HEK293 (cell line): ENCODE measurements around the gene AR.

ENCODE experiments used
- CTCF ChIA-PET: fragments of 350-600 bp; formaldehyde crosslinking; extraction: SDS; loops from one replicate; lab custom pipeline; 2021; ENCODE audit warnings: antibody characterized with exemption; lab: Yijun Ruan, JAX
- POLR2A ChIA-PET: fragments of 300-600 bp; formaldehyde crosslinking; extraction: SDS; loops from one replicate; lab custom pipeline; 2020; ENCODE audit warnings: antibody characterized with exemption, inconsistent platforms; lab: Yijun Ruan, JAX
- H3K27ac ChIP-seq: fragments of 200-500 bp; sonication (Bioruptor generic); 2 replicates; pipeline ENCODE4 v1.5.1; 2014; ENCODE audit warnings: low read depth, low read length, control low read depth, inconsistent platforms; ENCODE audit errors: extremely low read depth
- H3K36me3 ChIP-seq, 2 experiments: fragments of 200-500 bp in 1 of 2; sonication (Bioruptor generic) in 1 of 2; 1 replicate in 1 of 2; 2 replicates in 1 of 2; pipeline ENCODE4 v1.5.1; 2014 to 2017; ENCODE audit warnings: inconsistent platforms in 2 of 2, low read length in 2 of 2; ENCODE audit not compliant: control insufficient read depth in 2 of 2, insufficient read depth in 1 of 2
- H3K4me1 ChIP-seq: fragments of 200-500 bp; sonication (Bioruptor generic); 2 replicates; pipeline ENCODE4 v1.5.1; 2014; ENCODE audit warnings: mild to moderate bottlenecking, low read length, inconsistent platforms; ENCODE audit not compliant: control insufficient read depth, insufficient read depth
- H3K4me3 ChIP-seq: 2 replicates; pipeline ENCODE4 v1.5.1; 2011; ENCODE audit warnings: low read depth, mild to moderate bottlenecking, control low read depth, low read length, moderate library complexity
- H3K9me3 ChIP-seq: fragments of 200-500 bp; sonication (Bioruptor generic); 2 replicates; pipeline ENCODE4 v1.5.1; 2014; ENCODE audit warnings: low read depth, low read length, inconsistent platforms; ENCODE audit not compliant: control insufficient read depth, insufficient read depth
- HOXD13 ChIP-seq: sonication (generic); formaldehyde crosslinking; IDR thresholded peaks from 2 replicates; pipeline ENCODE4 v1.8.0; 2022; ENCODE audit warnings: missing genetic modification reagents, borderline replicate concordance
- INSM2 ChIP-seq: fragments of 450-650 bp; formaldehyde crosslinking; IDR thresholded peaks from 2 replicates; pipeline ENCODE4 v1.5.1; 2016; ENCODE audit warnings: missing biosample characterization, missing genetic modification characterization
- KLF16 ChIP-seq: fragments of 450-650 bp; formaldehyde crosslinking; IDR thresholded peaks from 2 replicates; pipeline ENCODE4 v1.5.1; 2017; ENCODE audit warnings: missing biosample characterization, missing genetic modification characterization
- KLF8 ChIP-seq: fragments of 450-650 bp; formaldehyde crosslinking; IDR thresholded peaks from 2 replicates; pipeline ENCODE4 v1.5.1; 2016; ENCODE audit warnings: missing biosample characterization, missing genetic modification characterization
- MZF1 ChIP-seq: fragments of 450-650 bp; formaldehyde crosslinking; IDR thresholded peaks from 2 replicates; pipeline ENCODE4 v1.5.1; 2017; ENCODE audit warnings: missing biosample characterization, missing genetic modification characterization, borderline replicate concordance
- REST ChIP-seq: fragments of 450-650 bp; formaldehyde crosslinking; IDR thresholded peaks from 2 replicates; pipeline ENCODE4 v1.5.1; 2016; ENCODE audit warnings: missing biosample characterization, missing genetic modification characterization
- ZBTB44 ChIP-seq: fragments of 450-650 bp; IDR thresholded peaks from 2 replicates; pipeline ENCODE4 v1.5.1; 2018; ENCODE audit warnings: missing biosample characterization, mild to moderate bottlenecking, missing genetic modification characterization
- ZEB2 ChIP-seq: fragments of 450-650 bp; formaldehyde crosslinking; IDR thresholded peaks from 2 replicates; pipeline ENCODE4 v1.5.1; 2016; ENCODE audit warnings: missing biosample characterization, missing genetic modification characterization
- ZFHX2 ChIP-seq: fragments of 450-650 bp; formaldehyde crosslinking; conservative IDR thresholded peaks from 2 replicates; pipeline ENCODE4 v1.5.1; 2016; ENCODE audit warnings: missing biosample characterization, missing genetic modification characterization
- ZFP69B ChIP-seq: fragments of 450-650 bp; formaldehyde crosslinking; IDR thresholded peaks from 2 replicates; pipeline ENCODE4 v1.5.1; 2016; ENCODE audit warnings: missing biosample characterization, missing genetic modification characterization
- ZNF148 ChIP-seq: fragments of 450-650 bp; formaldehyde crosslinking; IDR thresholded peaks from 2 replicates; pipeline ENCODE4 v1.5.0; 2017; ENCODE audit warnings: missing biosample characterization, missing genetic modification characterization, borderline replicate concordance
- ZNF19 ChIP-seq: fragments of 450-650 bp; formaldehyde crosslinking; IDR thresholded peaks from 2 replicates; pipeline ENCODE4; 2016; ENCODE audit warnings: missing biosample characterization, missing genetic modification characterization, low read depth
- ZNF239 ChIP-seq: fragments of 450-650 bp; formaldehyde crosslinking; IDR thresholded peaks from 2 replicates; pipeline ENCODE4 v1.5.1; 2016; ENCODE audit warnings: missing biosample characterization, missing genetic modification characterization
- ZNF24 ChIP-seq: fragments of 450-650 bp; formaldehyde crosslinking; IDR thresholded peaks from 2 replicates; pipeline ENCODE4 v1.5.1; 2016; ENCODE audit warnings: missing biosample characterization, missing genetic modification characterization
- ZNF248 ChIP-seq: fragments of 450-650 bp; formaldehyde crosslinking; IDR thresholded peaks from 2 replicates; pipeline ENCODE4 v1.5.1; 2017; ENCODE audit warnings: missing biosample characterization, missing genetic modification characterization
- ZNF26 ChIP-seq: fragments of 450-650 bp; formaldehyde crosslinking; IDR thresholded peaks from 2 replicates; pipeline ENCODE4 v1.5.1; 2016; ENCODE audit warnings: missing biosample characterization, missing genetic modification characterization
- ZNF341 ChIP-seq: fragments of 450-650 bp; formaldehyde crosslinking; IDR thresholded peaks from 2 replicates; pipeline ENCODE4; 2016; ENCODE audit warnings: low read depth, missing biosample characterization, missing genetic modification characterization
- ZNF354C ChIP-seq: fragments of 450-650 bp; formaldehyde crosslinking; IDR thresholded peaks from 2 replicates; pipeline ENCODE4 v1.5.1; 2016; ENCODE audit warnings: missing biosample characterization, missing genetic modification characterization, low read depth, borderline replicate concordance
- ZNF501 ChIP-seq: fragments of 450-650 bp; formaldehyde crosslinking; IDR thresholded peaks from 2 replicates; pipeline ENCODE4 v1.5.1; 2016; ENCODE audit warnings: missing biosample characterization, missing genetic modification characterization
- ZNF571 ChIP-seq: fragments of 450-650 bp; formaldehyde crosslinking; IDR thresholded peaks from 2 replicates; pipeline ENCODE4 v1.5.0; 2017; ENCODE audit warnings: missing biosample characterization, missing genetic modification characterization
- ZNF629 ChIP-seq: fragments of 450-650 bp; formaldehyde crosslinking; IDR thresholded peaks from 2 replicates; pipeline ENCODE4 v1.5.1; 2017; ENCODE audit warnings: missing biosample characterization, missing genetic modification characterization
- ZNF664 ChIP-seq: fragments of 450-650 bp; formaldehyde crosslinking; IDR thresholded peaks from 2 replicates; pipeline ENCODE4 v1.5.1; 2016; ENCODE audit warnings: missing biosample characterization, missing genetic modification characterization
- ZNF776 ChIP-seq: fragments of 450-650 bp; formaldehyde crosslinking; IDR thresholded peaks from 2 replicates; pipeline ENCODE4 v1.5.0; 2017; ENCODE audit warnings: missing biosample characterization, missing genetic modification characterization, borderline replicate concordance
- ZNF830 ChIP-seq: fragments of 450-650 bp; IDR thresholded peaks from 2 replicates; pipeline ENCODE4 v1.5.0; 2018; ENCODE audit warnings: missing biosample characterization, missing genetic modification characterization, low read depth, mild to moderate bottlenecking, moderate library complexity
- ZSCAN4 ChIP-seq: fragments of 450-650 bp; formaldehyde crosslinking; IDR thresholded peaks from 2 replicates; pipeline ENCODE4 v1.5.1; 2017; ENCODE audit warnings: missing biosample characterization, missing genetic modification characterization

The AR gene

GRCh38 chrX:67619253-67619652 is 75.4 kb downstream of the AR start (continued):
- TF ChIP-seq ZNF148: no peak
- no peak for TF ChIP-seq ZBTB44
- no peak for TF ChIP-seq ZNF664 (tag by site-specific recombination)
- TF ChIP-seq ZEB2 (tag by site-specific recombination): no peak
- TF ChIP-seq ZNF26 (tag by site-specific recombination): no peak
- TF ChIP-seq ZSCAN4 (tag by site-specific recombination): no peak
- no peak for TF ChIP-seq ZNF830
- no peak for TF ChIP-seq KLF8 (tag by site-specific recombination)
- no peak for TF ChIP-seq ZNF248 (tag by site-specific recombination)

GRCh38 chrX:67622053-67622585 is 78.3 kb downstream of the AR start:
- POLR2A ChIA-PET: no interaction called here
- TF ChIP-seq HOXD13 (CRISPR knock-in tag): no peak
- no peak for TF ChIP-seq REST (tag by site-specific recombination)
- no peak for TF ChIP-seq ZFHX2 (tag by site-specific recombination)
- TF ChIP-seq ZNF19: no peak
- no peak for TF ChIP-seq ZNF341 (tag by site-specific recombination)
- TF ChIP-seq INSM2 (tag by site-specific recombination): no peak
- TF ChIP-seq ZNF24: no peak
- TF ChIP-seq ZFP69B: no peak
- TF ChIP-seq ZNF571 (tag by site-specific recombination): no peak
- no peak for TF ChIP-seq MZF1 (tag by site-specific recombination)
- TF ChIP-seq ZNF501: no peak
- TF ChIP-seq ZNF354C (tag by site-specific recombination): no peak
- no peak for TF ChIP-seq ZNF239 (tag by site-specific recombination)
- TF ChIP-seq KLF16 (tag by site-specific recombination): no peak
- TF ChIP-seq ZNF629 (tag by site-specific recombination): no peak
- TF ChIP-seq ZNF776 (tag by site-specific recombination): no peak

More at GRCh38 chrX:67622053-67622585, 78.3 kb downstream of the AR start:
- no peaks in the 10 kb centered on the region; the same call in 1 of the 2 replicates for H3K9me3 ChIP-seq
- no peaks in the 10 kb centered on the region for H3K4me1 ChIP-seq
- no peak overlapping the region for H3K4me3 ChIP-seq
- no peak overlapping the region for H3K27ac ChIP-seq
- CTCF ChIA-PET: no interaction called here
- no peaks in the 10 kb centered on the region for H3K36me3 ChIP-seq
